CD14-positive monocyte (primary cell): ENCODE measurements around the gene RHO. TPM values are rescaled to one million over a fixed set of nuclear protein-coding genes. Genes with fewer than 3 reads are reported as not detected.
"Not testable (repeated sequence)": the region's sequence is repeated elsewhere in the genome, so short reads cannot be mapped to it uniquely, and the experiment has no call there.

Source experiments
- DNase-seq, 3 donors: peaks; one replicate each; pipeline ENCODE4 v3.0.0-alpha.2; 2011 to 2022
- H2AFZ ChIP-seq: 2 replicates; pipeline ENCODE4 v1.6.0; 2012; ENCODE audit warnings: mild to moderate bottlenecking, low read depth, low read length, inconsistent platforms; ENCODE audit not compliant: insufficient read depth, poor library complexity, severe bottlenecking
- H3K27ac ChIP-seq, 2 donors: 1 replicate in 1 of 2; 2 replicates in 1 of 2; pipeline ENCODE4 v1.5.1; 2012 to 2013; ENCODE audit warnings: low read length in 2 of 2, control low read depth in 1 of 2, inconsistent platforms in 1 of 2, low read depth in 1 of 2, mild to moderate bottlenecking in 1 of 2
- H3K27me3 ChIP-seq, 2 donors: one replicate each; pipeline versions ENCODE4 v1.6.0 to v1.6.1; 2011 to 2013; ENCODE audit warnings: low read length in 2 of 2; ENCODE audit not compliant: control insufficient read depth in 2 of 2, insufficient read depth in 2 of 2
- H3K36me3 ChIP-seq, 2 donors: replicated peaks in 1 of 2; 1 replicate in 1 of 2; 2 replicates in 1 of 2; pipeline versions ENCODE4 v1.5.1 to v1.6.1; 2012 to 2013; ENCODE audit warnings: low read length in 2 of 2, control low read depth in 1 of 2, inconsistent platforms in 1 of 2, mild to moderate bottlenecking in 1 of 2; ENCODE audit not compliant: insufficient read depth in 2 of 2, control insufficient read depth in 1 of 2
- H3K4me1 ChIP-seq, 2 donors: 1 replicate in 1 of 2; 2 replicates in 1 of 2; pipeline versions ENCODE4 v1.5.1 to v1.6.1; 2012 to 2013; ENCODE audit warnings: low read length in 2 of 2, control low read depth in 1 of 2, inconsistent platforms in 1 of 2, mild to moderate bottlenecking in 1 of 2, moderate library complexity in 1 of 2; ENCODE audit not compliant: insufficient read depth in 2 of 2, control insufficient read depth in 1 of 2
- H3K4me2 ChIP-seq: replicated peaks from 2 replicates; pipeline ENCODE3; 2012; ENCODE audit warnings: low read length, moderate library complexity, mild to moderate bottlenecking; ENCODE audit not compliant: poor library complexity, severe bottlenecking; ENCODE audit errors: extremely low read depth
- H3K4me3 ChIP-seq, 3 experiments: fragments of 200-600 bp in 1 of 3; sonication (generic) in 1 of 3; replicated peaks in 1 of 3; 1 replicate in 2 of 3; 2 replicates in 1 of 3; pipeline ENCODE4 v1.5.1; 2011 to 2013; ENCODE audit warnings: low read length in 3 of 3, mild to moderate bottlenecking in 3 of 3, control low read depth in 2 of 3, low read depth in 2 of 3, inconsistent platforms in 1 of 3, moderate library complexity in 1 of 3
- H3K79me2 ChIP-seq: 2 replicates; pipeline ENCODE4 v1.6.0; 2012; ENCODE audit warnings: mild to moderate bottlenecking, control low read depth, inconsistent platforms, low read length, moderate library complexity; ENCODE audit not compliant: insufficient read depth
- H3K9ac ChIP-seq: 2 replicates; pipeline ENCODE4 v1.6.0; 2017; ENCODE audit warnings: low read length, mild to moderate bottlenecking; ENCODE audit not compliant: insufficient read depth, poor library complexity, severe bottlenecking
- H3K9me3 ChIP-seq, 2 donors: replicated peaks in 1 of 2; 1 replicate in 1 of 2; 2 replicates in 1 of 2; pipeline versions ENCODE4 v1.5.1 to v1.6.1; 2012 to 2013; ENCODE audit warnings: low read length in 2 of 2, control low read depth in 1 of 2; ENCODE audit not compliant: control insufficient read depth in 1 of 2, insufficient read depth in 1 of 2
- H4K20me1 ChIP-seq: 2 replicates; pipeline ENCODE4 v1.6.0; 2012; ENCODE audit warnings: mild to moderate bottlenecking, low read length, control low read depth, moderate library complexity; ENCODE audit not compliant: insufficient read depth
- H3K27ac Mint-ChIP-seq, 7 donors: one replicate each; pipeline ENCODE4 v1.8.0; 2020; ENCODE audit warnings: mild to moderate bottlenecking in 7 of 7, mixed read lengths in 7 of 7, moderate library complexity in 6 of 7, inconsistent platforms in 2 of 7
- H3K27me3 Mint-ChIP-seq, 3 donors: one replicate each; pipeline ENCODE4 v1.8.0; 2021 to 2022; ENCODE audit warnings: low read depth in 3 of 3, mild to moderate bottlenecking in 3 of 3, mixed read lengths in 3 of 3, moderate library complexity in 3 of 3, inconsistent platforms in 1 of 3
- H3K36me3 Mint-ChIP-seq, 2 donors: one replicate each; pipeline ENCODE4 v1.8.0; 2020; ENCODE audit warnings: mixed read lengths in 2 of 2, inconsistent platforms in 1 of 2, mild to moderate bottlenecking in 1 of 2
- H3K4me1 Mint-ChIP-seq: one replicate; pipeline ENCODE4 v1.8.0; 2020; ENCODE audit warnings: mild to moderate bottlenecking, mixed read lengths
- H3K4me3 Mint-ChIP-seq, 2 donors: one replicate each; pipeline ENCODE4 v1.8.0; 2020; ENCODE audit warnings: mild to moderate bottlenecking in 2 of 2, mixed read lengths in 2 of 2, moderate library complexity in 1 of 2
- H3K9me3 Mint-ChIP-seq, 7 donors: one replicate each; pipeline ENCODE4 v1.8.0; 2020 to 2022; ENCODE audit warnings: mixed read lengths in 7 of 7, mild to moderate bottlenecking in 6 of 7, moderate library complexity in 6 of 7, inconsistent platforms in 2 of 7
- CTCF ChIP-seq: fragments of 200-600 bp; IDR thresholded peaks from one replicate; pipeline ENCODE4 v1.8.0; 2022; ENCODE audit warnings: antibody characterized with exemption, mild to moderate bottlenecking
- WGBS: methylation state at CpG from one replicate; pipeline ENCODE4 v1.1.5; 2013; ENCODE audit warnings: missing lambda C conversion rate; ENCODE audit not compliant: insufficient coverage; 5-methylcytosine and 5-hydroxymethylcytosine counted together
- intact Hi-C, 2 donors: fragments of 100-400 bp; cut with micrococcal nuclease; formaldehyde crosslinking; loops; one replicate each; pipeline versions ENCODE4 v1.15.0 to v1.15.1; 2023
- polyA plus RNA-seq, 3 donors: library from polyadenylated mRNA; depleted of rRNA in 1 of 3; unstranded in 2 of 3; stranded (reverse) in 1 of 3; fragments of 300-500 nt in 2 of 3; fragments of >200 nt in 1 of 3; fragmentation: Illumina TruSeq in 2 of 3; gene quantifications; 1 replicate in 2 of 3; 2 replicates in 1 of 3; pipeline ENCODE4 v1.2.3, GENCODE V29; 2012 to 2021

The RHO gene
- polyA plus RNA-seq, 3 donors: 0.03 TPM; not detected in 2

GRCh38 chr3:129487183-129487867 lies 41.1 kb upstream of the RHO start:
- Histone ChIP-seq H4K20me1 (no peaks in the 10 kb centered on the region), H3K4me2 (no peak overlapping the region), H3K4me3 (no peak overlapping the region), H2AFZ (no peak overlapping the region), H3K36me3 (peaks cover 5 to 28% of the 10 kb centered on the region in 2 donors), H3K27me3 (no peaks in the 10 kb centered on the region), H3K27ac (peak overlapping the region in 1 of 2 donors; percentile 71), H3K79me2 (no peaks in the 10 kb centered on the region), H3K9ac (no peak overlapping the region), H3K9me3 (no peaks in the 10 kb centered on the region), H3K4me1 (peaks cover 54 to 59% of the 10 kb centered on the region in 2 donors)
- intact Hi-C loops: loop anchor here in 1 of 2 donors (5.0 to 10.0 kb wide), 2 partner anchors 335 to 447 kb away; no protein-coding TSS in a partner anchor
- no peak for DNase-seq
- 91% methylated on average over 9 of the region's 13 CpGs for WGBS
- Mint-ChIP-seq H3K4me3 (no peak overlapping the region), H3K36me3 (peaks cover 30 to 37% of the 10 kb centered on the region in 2 donors), H3K27ac (peak overlapping the region in 5 of 7 donors; percentile 15 to 90 (median 70)), H3K4me1 (peaks cover 57% of the 10 kb centered on the region), H3K27me3 (peaks cover 0 to 1% (median 0%) of the 10 kb centered on the region in 3 donors), H3K9me3 (peaks cover 0 to 3% (median 0%) of the 10 kb centered on the region in 7 donors)
- no peak for TF ChIP-seq CTCF

GRCh38 chr3:129487868-129488335 lies 40.5 kb upstream of the RHO start:
- not testable (repeated sequence) for H3K9me3 Mint-ChIP-seq, H2AFZ ChIP-seq, H3K4me2 ChIP-seq, H4K20me1 ChIP-seq, H3K27ac ChIP-seq, DNase-seq, H3K27me3 Mint-ChIP-seq, H3K27me3 ChIP-seq, H3K9ac ChIP-seq, H3K9me3 ChIP-seq, H3K4me3 Mint-ChIP-seq, H3K4me3 ChIP-seq, H3K79me2 ChIP-seq
- peaks cover 57% of the 10 kb centered on the region for H3K4me1 Mint-ChIP-seq
- H3K4me1 ChIP-seq: peaks cover 54 to 59% of the 10 kb centered on the region in 2 donors
- H3K36me3 Mint-ChIP-seq: peaks cover 35 to 36% of the 10 kb centered on the region in 2 donors
- intact Hi-C loops: loop anchor here in 1 of 2 donors (5.0 to 10.0 kb wide), 2 partner anchors 334 to 447 kb away; no protein-coding TSS in a partner anchor
- peaks cover 5 to 27% of the 10 kb centered on the region in 2 donors for H3K36me3 ChIP-seq
- 98% methylated on average over 4 of the region's 4 CpGs for WGBS
- peak overlapping the region in 3 of 7 donors; percentile 15 to 70 (median 48) for H3K27ac Mint-ChIP-seq

DNA sequence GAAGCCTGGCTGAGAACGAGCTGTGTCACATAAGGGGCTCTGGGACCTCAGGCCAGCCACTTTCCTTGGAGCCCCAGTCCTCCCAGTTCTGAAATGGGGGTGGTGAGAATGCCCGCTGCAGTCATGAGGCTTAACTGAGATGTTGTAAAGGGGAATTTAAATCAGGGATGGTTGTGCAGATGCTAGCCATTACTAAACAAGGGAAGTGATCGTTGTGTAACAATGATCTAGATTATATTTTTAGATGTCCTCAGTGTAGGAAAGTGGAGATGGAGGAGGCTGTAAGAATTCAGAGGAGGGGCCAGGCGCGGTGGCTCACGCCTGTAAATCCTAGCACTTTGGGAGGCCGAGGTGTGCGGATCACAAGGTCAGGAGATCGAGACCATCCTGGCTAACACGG lies 39.2 kb upstream of the RHO start:
- Mint-ChIP-seq H3K4me3 (peak overlapping the region; percentile 43 to 68), H3K4me1 (peaks cover 57% of the 10 kb centered on the region), H3K27ac (peak overlapping the region; percentile 87 to 98 (median 96)), H3K36me3 (peaks cover 37 to 40% of the 10 kb centered on the region in 2 donors)
- Histone ChIP-seq H3K4me1 (peaks cover 54 to 59% of the 10 kb centered on the region in 2 donors), H3K36me3 (peaks cover 3 to 28% of the 10 kb centered on the region in 2 donors), H3K4me2 (peak overlapping the region; percentile 11), H2AFZ (peak overlapping the region; percentile 40), H3K27ac (peak overlapping the region; percentile 89)
- H3K9me3 ChIP-seq, H3K27me3 Mint-ChIP-seq, H3K9me3 Mint-ChIP-seq, H3K27me3 ChIP-seq, H3K4me3 ChIP-seq, H4K20me1 ChIP-seq, H3K9ac ChIP-seq, H3K79me2 ChIP-seq: not testable (repeated sequence)
- peak; percentile 65 to 80 (median 70) for DNase-seq
- intact Hi-C loops: loop anchor here in 1 of 2 donors (5.0 to 10.0 kb wide), 2 partner anchors 333 to 446 kb away; no protein-coding TSS in a partner anchor
- WGBS: 33% methylated on average over 3 of the region's 10 CpGs
